Measurements from ENCODE around the gene UBE4A. TPM values are rescaled to one million over a fixed set of nuclear protein-coding genes. Genes with fewer than 3 reads are reported as not detected.
A peak's percentile ranks its signal among the peaks of the same experiment; 100 is the strongest.

Gene UBE4A
- total RNA-seq, 1 donor from 2014 or later: 49.2 TPM

DNA sequence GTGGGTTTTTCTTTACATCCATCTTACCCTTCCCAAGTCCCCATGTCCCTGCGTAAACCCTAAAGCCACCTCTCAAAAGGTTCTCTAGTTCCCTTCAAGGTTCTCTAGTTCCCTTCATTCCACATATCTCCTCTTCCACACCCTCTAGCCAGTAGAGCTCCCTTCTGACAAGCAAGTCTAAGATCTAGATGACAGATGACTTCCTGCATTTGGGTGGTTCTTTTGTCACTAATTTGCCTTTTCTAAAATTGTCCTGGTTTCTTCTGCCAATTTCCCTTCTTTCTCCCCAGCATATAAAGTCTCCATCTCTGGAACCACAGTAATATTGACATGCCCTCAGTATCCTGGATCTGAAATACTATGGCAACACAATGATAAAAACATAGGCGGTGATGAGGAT lies 47.1 kb upstream of the UBE4A start:
- Mint-ChIP-seq H3K36me3 (ENCODE audit: insufficient read depth) (no peaks in the 10 kb centered on the region), H3K27ac (no peak overlapping the region), H3K4me1 (ENCODE audit: low read depth) (peaks cover 27% of the 10 kb centered on the region), H3K9me3 (ENCODE audit: low read depth) (no peaks in the 10 kb centered on the region), H3K4me3 (ENCODE audit: low read depth) (no peak overlapping the region), H3K27me3 (peaks cover 13% of the 10 kb centered on the region)
- TF ChIP-seq, protein P1, sequence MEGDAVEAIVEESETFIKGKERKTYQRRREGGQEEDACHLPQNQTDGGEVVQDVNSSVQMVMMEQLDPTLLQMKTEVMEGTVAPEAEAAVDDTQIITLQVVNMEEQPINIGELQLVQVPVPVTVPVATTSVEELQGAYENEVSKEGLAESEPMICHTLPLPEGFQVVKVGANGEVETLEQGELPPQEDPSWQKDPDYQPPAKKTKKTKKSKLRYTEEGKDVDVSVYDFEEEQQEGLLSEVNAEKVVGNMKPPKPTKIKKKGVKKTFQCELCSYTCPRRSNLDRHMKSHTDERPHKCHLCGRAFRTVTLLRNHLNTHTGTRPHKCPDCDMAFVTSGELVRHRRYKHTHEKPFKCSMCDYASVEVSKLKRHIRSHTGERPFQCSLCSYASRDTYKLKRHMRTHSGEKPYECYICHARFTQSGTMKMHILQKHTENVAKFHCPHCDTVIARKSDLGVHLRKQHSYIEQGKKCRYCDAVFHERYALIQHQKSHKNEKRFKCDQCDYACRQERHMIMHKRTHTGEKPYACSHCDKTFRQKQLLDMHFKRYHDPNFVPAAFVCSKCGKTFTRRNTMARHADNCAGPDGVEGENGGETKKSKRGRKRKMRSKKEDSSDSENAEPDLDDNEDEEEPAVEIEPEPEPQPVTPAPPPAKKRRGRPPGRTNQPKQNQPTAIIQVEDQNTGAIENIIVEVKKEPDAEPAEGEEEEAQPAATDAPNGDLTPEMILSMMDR (IDR thresholded peaks at IDR 0.05; ENCODE audit: unreplicated experiment): no peak
- no peak for DNase-seq (ENCODE audit: low spot score, unreplicated experiment)

DNA sequence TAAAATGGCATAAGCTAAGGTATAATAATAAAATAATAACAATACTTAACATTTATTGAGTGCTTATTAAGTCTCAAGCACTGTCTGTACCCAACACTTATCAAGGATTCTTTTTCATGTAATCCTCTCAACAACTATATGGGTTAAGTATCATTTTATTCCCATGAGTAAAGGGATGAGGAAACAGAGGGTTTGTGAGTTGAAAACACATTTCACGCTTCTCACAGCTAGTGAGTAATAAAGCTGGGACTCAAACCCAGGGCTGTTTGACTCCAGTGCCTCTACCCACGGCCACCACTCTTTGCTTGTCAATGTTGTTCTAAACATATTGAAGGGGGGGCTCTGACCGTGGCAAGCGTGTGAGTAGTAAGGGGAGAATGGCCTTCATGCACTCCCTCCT lies 46.2 kb upstream of the UBE4A start:
- Mint-ChIP-seq H3K9me3 (ENCODE audit: low read depth) (no peaks in the 10 kb centered on the region), H3K27ac (no peak overlapping the region), H3K4me1 (ENCODE audit: low read depth) (peaks cover 27% of the 10 kb centered on the region), H3K27me3 (peaks cover 13% of the 10 kb centered on the region), H3K4me3 (ENCODE audit: low read depth) (no peak overlapping the region), H3K36me3 (ENCODE audit: insufficient read depth) (no peaks in the 10 kb centered on the region)
- DNase-seq (ENCODE audit: low spot score, unreplicated experiment): no peak
- TF ChIP-seq, protein P1 (IDR thresholded peaks at IDR 0.05; ENCODE audit: unreplicated experiment): no peak

DNA sequence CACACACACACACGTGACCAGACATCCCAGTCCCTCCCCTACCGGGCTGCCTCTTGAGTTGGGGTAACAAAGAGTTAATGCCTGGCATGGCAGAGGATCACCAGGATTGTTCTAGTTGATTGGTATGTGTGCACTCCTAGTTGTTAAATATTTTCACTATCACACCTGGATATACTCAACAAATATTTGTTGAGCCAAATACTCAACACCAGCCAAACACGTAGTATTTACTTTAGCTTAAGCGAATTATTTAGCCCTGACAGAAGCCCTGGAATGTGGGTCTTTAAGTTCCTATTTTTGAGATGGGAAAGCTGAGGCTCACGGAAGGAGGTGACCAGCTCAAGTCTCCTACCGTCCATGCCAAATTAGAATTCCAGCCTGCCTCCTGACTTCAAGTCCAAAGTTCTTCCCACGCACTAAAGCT lies 44.4 kb upstream of the UBE4A start:
- Mint-ChIP-seq H3K36me3 (ENCODE audit: insufficient read depth) (no peaks in the 10 kb centered on the region), H3K9me3 (ENCODE audit: low read depth) (no peaks in the 10 kb centered on the region), H3K27ac (peak overlapping the region; percentile 93), H3K27me3 (peaks cover 22% of the 10 kb centered on the region), H3K4me3 (ENCODE audit: low read depth) (peak overlapping the region; percentile 32), H3K4me1 (ENCODE audit: low read depth) (peaks cover 27% of the 10 kb centered on the region)
- TF ChIP-seq, protein P1 (IDR thresholded peaks at IDR 0.05; ENCODE audit: unreplicated experiment): no peak
- DNase-seq (ENCODE audit: low spot score, unreplicated experiment): no peak

DNA sequence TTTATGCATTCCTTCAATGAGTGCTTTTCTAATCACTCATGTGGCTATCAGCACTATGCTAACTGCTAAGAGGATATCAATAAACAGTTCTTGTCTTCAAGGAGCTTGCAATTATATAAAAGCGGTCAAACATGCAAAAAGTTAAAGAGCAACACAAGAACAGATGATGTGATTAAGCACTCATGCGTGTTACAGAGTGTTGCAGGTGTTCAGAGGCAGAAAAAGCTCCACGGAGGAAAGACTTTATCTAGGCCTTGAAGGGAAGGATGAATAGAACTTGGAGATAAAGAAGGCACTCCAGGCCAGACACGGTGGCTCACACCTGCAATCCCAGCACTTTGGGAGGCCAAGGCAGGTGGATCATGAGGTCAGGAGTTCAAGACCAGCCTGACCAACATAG lies 41.3 kb upstream of the UBE4A start:
- Mint-ChIP-seq H3K27ac (no peak overlapping the region), H3K27me3 (peaks cover 14% of the 10 kb centered on the region), H3K4me1 (ENCODE audit: low read depth) (peaks cover 37% of the 10 kb centered on the region), H3K36me3 (ENCODE audit: insufficient read depth) (no peaks in the 10 kb centered on the region), H3K4me3 (ENCODE audit: low read depth) (no peak overlapping the region), H3K9me3 (ENCODE audit: low read depth) (no peaks in the 10 kb centered on the region)
- DNase-seq (ENCODE audit: low spot score, unreplicated experiment): no peak
- TF ChIP-seq, protein P1 (IDR thresholded peaks at IDR 0.05; ENCODE audit: unreplicated experiment): no peak

DNA sequence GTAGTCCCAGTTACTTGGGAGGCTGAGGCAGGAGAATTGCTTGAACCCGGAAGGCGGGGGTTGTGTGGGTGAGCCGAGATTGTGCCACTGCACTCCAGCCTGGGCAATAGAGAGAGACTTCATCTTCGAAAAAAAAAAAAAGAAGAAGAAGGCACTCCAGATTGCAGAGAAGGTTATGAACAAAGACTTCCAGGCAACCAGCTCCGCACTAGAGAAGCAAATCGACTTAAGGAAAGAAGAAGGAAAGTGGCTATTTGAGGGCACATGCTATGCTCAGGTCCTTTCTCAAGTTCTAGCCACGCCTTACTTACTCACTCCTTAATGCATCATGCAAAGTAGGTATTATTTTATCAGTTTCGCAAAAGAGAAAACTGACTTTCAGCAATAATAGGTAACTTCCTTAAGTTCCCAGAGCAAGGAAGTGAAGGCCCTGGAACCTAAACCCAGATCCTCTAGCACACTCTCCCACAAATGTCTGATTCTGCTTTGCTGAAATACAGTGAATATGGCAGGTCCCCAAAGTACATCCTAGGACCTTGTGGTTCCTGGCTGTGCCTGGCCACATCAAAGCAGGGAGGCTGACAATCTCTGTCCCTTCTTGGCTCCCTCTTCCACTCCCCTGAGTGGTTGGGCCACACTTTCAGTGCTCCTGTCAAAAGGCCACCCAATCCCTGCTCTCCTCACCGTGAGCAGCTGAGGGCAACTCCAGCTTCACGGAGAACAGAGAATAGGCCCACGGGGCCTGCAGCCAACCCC lies 40.6 kb upstream of the UBE4A start:
- TF ChIP-seq, protein P1 (IDR thresholded peaks at IDR 0.05; ENCODE audit: unreplicated experiment): no peak
- H3K27me3 Mint-ChIP-seq: peaks cover 11% of the 10 kb centered on the region
- no peak for DNase-seq (ENCODE audit: low spot score, unreplicated experiment)
- no peaks in the 10 kb centered on the region for H3K36me3 Mint-ChIP-seq (ENCODE audit: insufficient read depth)
- H3K9me3 Mint-ChIP-seq (ENCODE audit: low read depth): peaks cover 2% of the 10 kb centered on the region
- no peak overlapping the region for H3K27ac Mint-ChIP-seq
- peaks cover 35% of the 10 kb centered on the region for H3K4me1 Mint-ChIP-seq (ENCODE audit: low read depth)
- H3K4me3 Mint-ChIP-seq (ENCODE audit: low read depth): no peak overlapping the region
